ENCODE results near the gene SPAG16. TPM values are rescaled to one million over a fixed set of nuclear protein-coding genes. Genes with fewer than 3 reads are reported as not detected.
A peak's percentile ranks its signal among the peaks of the same experiment; 100 is the strongest.

The SPAG16 gene
- total RNA-seq, 6 experiments from 2014 or later, result 15.4 to 20.0 (median 17.5) TPM

DNA sequence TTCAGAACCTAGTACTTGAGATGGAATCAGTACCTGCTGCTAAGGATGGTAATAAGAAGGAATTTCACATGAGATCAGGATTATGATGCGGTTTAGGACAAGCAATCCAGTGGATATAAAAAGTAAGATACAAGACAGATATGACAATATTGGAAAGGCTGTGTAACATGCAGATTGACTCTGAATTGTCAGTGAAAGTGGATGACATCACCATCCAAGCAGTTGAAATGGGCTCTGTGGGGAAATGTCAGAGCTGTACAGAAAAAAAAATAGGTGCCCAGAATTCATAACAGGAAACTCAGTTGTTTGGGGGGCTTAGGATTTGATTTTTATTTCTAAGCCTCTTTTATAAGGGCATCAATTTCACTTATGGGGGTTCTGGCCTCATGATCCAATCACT, 438.3 kb downstream of the SPAG16 start:
- peaks cover 2% of the 10 kb centered on the region; the same call in 1 of the 2 replicates for H3K27me3 Mint-ChIP-seq (ENCODE audit: insufficient read depth)
- TF ChIP-seq, protein P1, sequence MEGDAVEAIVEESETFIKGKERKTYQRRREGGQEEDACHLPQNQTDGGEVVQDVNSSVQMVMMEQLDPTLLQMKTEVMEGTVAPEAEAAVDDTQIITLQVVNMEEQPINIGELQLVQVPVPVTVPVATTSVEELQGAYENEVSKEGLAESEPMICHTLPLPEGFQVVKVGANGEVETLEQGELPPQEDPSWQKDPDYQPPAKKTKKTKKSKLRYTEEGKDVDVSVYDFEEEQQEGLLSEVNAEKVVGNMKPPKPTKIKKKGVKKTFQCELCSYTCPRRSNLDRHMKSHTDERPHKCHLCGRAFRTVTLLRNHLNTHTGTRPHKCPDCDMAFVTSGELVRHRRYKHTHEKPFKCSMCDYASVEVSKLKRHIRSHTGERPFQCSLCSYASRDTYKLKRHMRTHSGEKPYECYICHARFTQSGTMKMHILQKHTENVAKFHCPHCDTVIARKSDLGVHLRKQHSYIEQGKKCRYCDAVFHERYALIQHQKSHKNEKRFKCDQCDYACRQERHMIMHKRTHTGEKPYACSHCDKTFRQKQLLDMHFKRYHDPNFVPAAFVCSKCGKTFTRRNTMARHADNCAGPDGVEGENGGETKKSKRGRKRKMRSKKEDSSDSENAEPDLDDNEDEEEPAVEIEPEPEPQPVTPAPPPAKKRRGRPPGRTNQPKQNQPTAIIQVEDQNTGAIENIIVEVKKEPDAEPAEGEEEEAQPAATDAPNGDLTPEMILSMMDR (IDR thresholded peaks at IDR 0.05), result no peak
- DNase-seq, result no peak
- peaks cover 11% of the 10 kb centered on the region; the same call in 1 of the 2 replicates for H3K36me3 Mint-ChIP-seq (ENCODE audit: low read depth)
- H3K4me1 Mint-ChIP-seq (ENCODE audit: low read depth), result peaks cover 30% of the 10 kb centered on the region; the same call in 1 of the 2 replicates
- H3K27ac Mint-ChIP-seq, result no peak overlapping the region; the same call in 1 of the 2 replicates
- no peak overlapping the region for H3K4me3 Mint-ChIP-seq
- peaks cover 19% of the 10 kb centered on the region for H3K9me3 Mint-ChIP-seq

DNA sequence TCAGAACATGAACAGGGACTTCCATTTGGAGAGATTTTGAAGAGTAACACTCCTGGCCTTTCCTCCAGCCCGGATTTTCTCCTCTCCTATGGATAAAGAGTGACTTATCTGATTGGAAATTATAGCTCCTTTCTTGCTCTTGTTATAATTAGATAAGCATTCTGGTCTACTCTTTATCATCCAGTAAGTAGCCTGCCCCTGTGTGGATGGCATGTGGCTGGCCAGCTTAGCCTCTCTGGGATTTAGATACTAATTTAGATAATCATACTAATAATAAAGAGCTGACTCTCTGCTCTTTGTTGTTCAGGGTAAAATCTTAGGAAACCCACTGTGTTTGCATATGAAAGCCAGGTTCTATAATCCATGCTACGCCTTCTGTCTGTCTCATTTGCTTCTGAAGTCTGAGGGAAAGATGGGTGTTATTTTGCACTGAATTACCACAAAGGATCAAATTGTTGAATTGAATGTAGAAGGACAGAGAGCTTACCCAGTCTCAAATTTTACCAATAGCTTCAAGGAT, 438.8 kb downstream of the SPAG16 start:
- H3K4me1 Mint-ChIP-seq (ENCODE audit: low read depth), result peaks cover 27% of the 10 kb centered on the region; the same call in 1 of the 2 replicates
- H3K4me3 Mint-ChIP-seq, result no peak overlapping the region
- TF ChIP-seq, protein P1 (IDR thresholded peaks at IDR 0.05), result peak; percentile 26
- DNase-seq, result no peak
- peaks cover 2% of the 10 kb centered on the region; the same call in 1 of the 2 replicates for H3K27me3 Mint-ChIP-seq (ENCODE audit: insufficient read depth)
- no peak overlapping the region for H3K27ac Mint-ChIP-seq
- H3K36me3 Mint-ChIP-seq (ENCODE audit: low read depth), result peaks cover 11% of the 10 kb centered on the region; the same call in 1 of the 2 replicates
- peaks cover 14% of the 10 kb centered on the region for H3K9me3 Mint-ChIP-seq

DNA sequence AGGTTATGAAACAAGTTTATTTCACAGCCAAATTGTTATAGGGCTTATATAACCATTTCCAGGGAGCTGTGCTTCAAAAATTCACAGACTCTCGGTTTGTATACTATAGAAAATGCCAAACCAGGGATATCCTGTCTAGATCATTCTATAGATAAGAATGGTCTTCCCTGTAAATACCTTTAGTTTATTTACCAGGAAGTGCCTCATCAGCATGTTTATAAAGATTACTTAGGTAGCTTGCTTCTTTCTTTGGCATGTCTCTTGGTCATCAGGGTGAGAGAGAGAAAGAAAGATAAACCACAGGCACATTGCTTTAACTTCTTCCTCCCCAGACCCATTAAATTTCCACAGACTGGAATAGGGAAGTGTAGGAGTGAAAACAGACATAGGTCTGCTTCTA, 439.4 kb downstream of the SPAG16 start:
- peaks cover 11% of the 10 kb centered on the region; the same call in 1 of the 2 replicates for H3K36me3 Mint-ChIP-seq (ENCODE audit: low read depth)
- DNase-seq, result no peak
- peaks cover 27% of the 10 kb centered on the region; the same call in 1 of the 2 replicates for H3K4me1 Mint-ChIP-seq (ENCODE audit: low read depth)
- H3K27me3 Mint-ChIP-seq (ENCODE audit: insufficient read depth), result peaks cover 2% of the 10 kb centered on the region; the same call in 1 of the 2 replicates
- TF ChIP-seq, protein P1 (IDR thresholded peaks at IDR 0.05), result no peak
- no peak overlapping the region for H3K27ac Mint-ChIP-seq
- H3K9me3 Mint-ChIP-seq, result peaks cover 14% of the 10 kb centered on the region
- no peak overlapping the region for H3K4me3 Mint-ChIP-seq

DNA sequence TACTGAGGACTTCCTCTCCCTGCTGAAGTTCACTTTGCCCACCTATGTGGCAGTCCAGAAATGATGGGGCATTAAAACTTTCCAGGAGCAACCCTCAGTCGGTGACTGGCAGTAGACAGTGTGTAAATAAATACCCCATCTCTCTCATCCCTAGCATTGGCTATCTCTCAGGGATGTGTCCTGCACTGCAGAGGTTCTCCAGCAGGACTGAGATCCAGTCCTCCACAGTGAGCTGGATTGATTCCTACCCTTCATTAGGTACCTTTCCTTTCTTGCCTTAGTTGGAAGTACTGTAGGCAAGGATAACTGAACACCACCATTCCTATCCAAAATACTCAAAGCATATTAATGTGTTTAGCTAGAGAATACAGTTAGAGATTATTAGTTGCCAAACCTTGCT, 441.8 kb downstream of the SPAG16 start:
- peaks cover 2% of the 10 kb centered on the region; the same call in 1 of the 2 replicates for H3K27me3 Mint-ChIP-seq (ENCODE audit: insufficient read depth)
- no peak overlapping the region for H3K27ac Mint-ChIP-seq
- H3K9me3 Mint-ChIP-seq, result no peaks in the 10 kb centered on the region
- TF ChIP-seq, protein P1 (IDR thresholded peaks at IDR 0.05), result no peak; the same call in 1 of the 2 replicates
- H3K4me3 Mint-ChIP-seq, result no peak overlapping the region
- peaks cover 27% of the 10 kb centered on the region; the same call in 1 of the 2 replicates for H3K4me1 Mint-ChIP-seq (ENCODE audit: low read depth)
- DNase-seq, result no peak
- H3K36me3 Mint-ChIP-seq (ENCODE audit: low read depth), result no peaks in the 10 kb centered on the region

DNA sequence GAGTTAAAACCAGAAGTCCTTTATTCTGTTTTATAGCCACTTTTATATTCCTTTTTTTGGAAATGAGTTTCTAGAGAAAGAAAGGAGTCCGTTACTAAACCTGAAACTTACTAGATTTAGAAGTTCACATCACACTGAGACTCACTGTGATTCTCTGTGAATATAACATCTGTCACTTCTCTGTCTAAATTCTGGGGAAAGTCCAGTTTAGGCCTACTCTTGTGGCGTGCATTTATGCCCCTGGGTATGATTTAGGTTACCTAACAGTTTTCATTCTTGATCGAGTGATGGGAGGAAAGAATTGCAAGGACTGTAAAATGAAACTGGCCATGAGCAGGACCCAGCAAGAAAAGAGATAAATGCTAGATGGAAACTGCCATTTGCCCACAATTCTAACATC, 449.6 kb downstream of the SPAG16 start:
- no peak for DNase-seq
- peaks cover 4% of the 10 kb centered on the region; the same call in 1 of the 2 replicates for H3K36me3 Mint-ChIP-seq (ENCODE audit: low read depth)
- TF ChIP-seq, protein P1 (IDR thresholded peaks at IDR 0.05), result no peak

More for the DNA sequence above, 449.6 kb downstream of the SPAG16 start:
- H3K9me3 Mint-ChIP-seq, result peaks cover 6% of the 10 kb centered on the region; the same call in 1 of the 2 replicates
- no peaks in the 10 kb centered on the region; the same call in 1 of the 2 replicates for H3K27me3 Mint-ChIP-seq (ENCODE audit: insufficient read depth)
- H3K4me1 Mint-ChIP-seq (ENCODE audit: low read depth), result no peaks in the 10 kb centered on the region; the same call in 1 of the 2 replicates
- peak overlapping the region; percentile 54; the same call in 1 of the 2 replicates for H3K4me3 Mint-ChIP-seq
- no peak overlapping the region for H3K27ac Mint-ChIP-seq
